Lower lobe of right lung (tissue), 2 donors: ENCODE measurements around the gene NPPC. TPM values are rescaled to one million over a fixed set of nuclear protein-coding genes. Genes with fewer than 3 reads are reported as not detected.

Experiments
- ATAC-seq, 2 donors: fragments of 200-7000 bp; cut with Tn5 transposase; one replicate each; pipeline ENCODE4 v1.9.1; 2020 to 2022; ENCODE audit warnings: mild to moderate bottlenecking in 2 of 2, moderate library complexity in 2 of 2
- DNase-seq: peaks from one replicate; pipeline ENCODE4 v3.0.0-alpha.2; 2020
- H3K27ac ChIP-seq: fragments of 200-600 bp; one replicate; pipeline ENCODE4 v1.8.0; 2022
- H3K27me3 ChIP-seq: fragments of 200-600 bp; one replicate; pipeline ENCODE4 v1.8.0; 2022; ENCODE audit warnings: low read depth
- H3K36me3 ChIP-seq: fragments of 200-600 bp; one replicate; pipeline ENCODE4 v1.8.0; 2022; ENCODE audit warnings: mild to moderate bottlenecking
- H3K4me1 ChIP-seq: fragments of 200-600 bp; one replicate; pipeline ENCODE4 v1.8.0; 2022
- H3K4me3 ChIP-seq: fragments of 200-600 bp; one replicate; pipeline ENCODE4 v1.8.0; 2022; ENCODE audit warnings: mild to moderate bottlenecking
- H3K9me3 ChIP-seq: fragments of 200-600 bp; one replicate; pipeline ENCODE4 v1.8.0; 2022
- intact Hi-C: fragments of 100-400 bp; cut with DNase I; formaldehyde crosslinking; loops from one replicate; pipeline ENCODE4 v1.11.0; 2022
- total RNA-seq: library from RNA; stranded (reverse); fragmentation: NEBNext Ultra II Directional; extraction: Animal tissue kit (Norgen Biotek cat#: 25700); gene quantifications from one replicate; pipeline ENCODE4 v1.2.1, GENCODE V29; 2021
- TF ChIP-seq, protein P1 (sequence below): fragments of 200-600 bp; IDR thresholded peaks from one replicate; pipeline ENCODE4 v1.8.0; 2022; ENCODE audit warnings: antibody characterized with exemption, mild to moderate bottlenecking
- donor health status: DM: no; HTN: yes; CAD: no; lungs with severe emphysema.

Gene NPPC
- total RNA-seq, 1 donor from 2014 or later: not detected

DNA sequence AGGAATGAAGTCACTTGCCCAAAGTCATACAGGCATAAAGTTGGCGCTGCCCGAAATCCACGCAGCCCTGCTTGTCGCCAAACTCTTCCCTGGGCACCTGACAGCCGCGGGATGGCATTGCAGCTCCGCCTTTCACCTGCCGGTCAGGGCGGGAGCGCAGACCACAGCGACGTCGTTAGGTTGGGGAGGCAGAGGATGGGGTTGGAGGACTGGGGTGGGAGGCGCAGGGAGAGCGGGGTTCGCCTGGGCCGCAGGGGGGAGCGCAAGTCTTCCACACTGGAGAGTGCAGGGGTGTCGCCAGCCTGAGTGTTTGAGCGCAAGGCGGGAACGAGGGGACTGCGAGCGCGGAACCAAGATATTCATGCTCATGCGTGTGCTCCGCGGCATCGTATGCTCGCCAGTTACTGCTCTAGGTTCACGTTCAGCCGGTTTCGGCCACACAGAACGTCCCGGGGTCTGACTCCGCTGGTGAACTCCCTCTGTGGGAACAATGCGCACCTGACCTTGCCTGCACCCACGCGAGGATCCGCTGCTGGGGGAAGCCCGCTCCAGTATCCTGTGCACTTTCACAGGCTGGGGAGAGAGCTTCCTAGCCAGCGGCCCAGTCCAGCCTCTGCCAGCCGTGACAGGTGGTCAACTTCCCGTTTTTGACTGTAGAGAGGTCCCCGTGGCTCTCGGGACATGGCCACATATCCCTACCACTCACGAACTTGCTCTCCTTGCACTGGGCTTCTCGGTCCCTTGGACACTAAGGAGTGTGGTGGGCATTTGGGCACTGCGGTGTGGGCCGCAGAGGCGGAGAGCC is 767 bp upstream of the NPPC start:
- H3K36me3 ChIP-seq: no peaks in the 10 kb centered on the region
- intact Hi-C loops: loop anchor here (10.0 kb wide), 1 partner anchor 218 kb away; no protein-coding TSS in a partner anchor
- H3K9me3 ChIP-seq: no peaks in the 10 kb centered on the region
- peak; percentile 42 for DNase-seq
- peak overlapping the region; percentile 50 for H3K4me3 ChIP-seq
- peaks cover 25% of the 10 kb centered on the region for H3K4me1 ChIP-seq
- TF ChIP-seq, protein P1, sequence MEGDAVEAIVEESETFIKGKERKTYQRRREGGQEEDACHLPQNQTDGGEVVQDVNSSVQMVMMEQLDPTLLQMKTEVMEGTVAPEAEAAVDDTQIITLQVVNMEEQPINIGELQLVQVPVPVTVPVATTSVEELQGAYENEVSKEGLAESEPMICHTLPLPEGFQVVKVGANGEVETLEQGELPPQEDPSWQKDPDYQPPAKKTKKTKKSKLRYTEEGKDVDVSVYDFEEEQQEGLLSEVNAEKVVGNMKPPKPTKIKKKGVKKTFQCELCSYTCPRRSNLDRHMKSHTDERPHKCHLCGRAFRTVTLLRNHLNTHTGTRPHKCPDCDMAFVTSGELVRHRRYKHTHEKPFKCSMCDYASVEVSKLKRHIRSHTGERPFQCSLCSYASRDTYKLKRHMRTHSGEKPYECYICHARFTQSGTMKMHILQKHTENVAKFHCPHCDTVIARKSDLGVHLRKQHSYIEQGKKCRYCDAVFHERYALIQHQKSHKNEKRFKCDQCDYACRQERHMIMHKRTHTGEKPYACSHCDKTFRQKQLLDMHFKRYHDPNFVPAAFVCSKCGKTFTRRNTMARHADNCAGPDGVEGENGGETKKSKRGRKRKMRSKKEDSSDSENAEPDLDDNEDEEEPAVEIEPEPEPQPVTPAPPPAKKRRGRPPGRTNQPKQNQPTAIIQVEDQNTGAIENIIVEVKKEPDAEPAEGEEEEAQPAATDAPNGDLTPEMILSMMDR: no peak
- H3K27ac ChIP-seq: no peak overlapping the region
- H3K27me3 ChIP-seq: peaks cover 74% of the 10 kb centered on the region
- ATAC-seq: no peak

GRCh38 chr2:231925303-231926179 is 655 bp downstream of the NPPC start:
- Histone ChIP-seq H3K36me3 (no peaks in the 10 kb centered on the region), H3K27me3 (peaks cover 70% of the 10 kb centered on the region), H3K4me1 (peaks cover 25% of the 10 kb centered on the region), H3K27ac (no peak overlapping the region), H3K4me3 (peak overlapping the region; percentile 50), H3K9me3 (no peaks in the 10 kb centered on the region)
- TF ChIP-seq, protein P1: peak; percentile 96
- peak; percentile 86 for DNase-seq
- intact Hi-C loops: loop anchor here (10.0 kb wide), 1 partner anchor 219 kb away; no protein-coding TSS in a partner anchor
- peak; percentile 94 to 97 for ATAC-seq

GRCh38 chr2:231924889-231925275 is 1.3 kb downstream of the NPPC start:
- H3K4me3 ChIP-seq: peak overlapping the region; percentile 50
- peaks cover 25% of the 10 kb centered on the region for H3K4me1 ChIP-seq
- H3K27me3 ChIP-seq: peaks cover 69% of the 10 kb centered on the region
- DNase-seq: peak; percentile 28
- no peaks in the 10 kb centered on the region for H3K9me3 ChIP-seq
- intact Hi-C loops: loop anchor here (10.0 kb wide), 1 partner anchor 220 kb away; no protein-coding TSS in a partner anchor
- no peak overlapping the region for H3K27ac ChIP-seq
- TF ChIP-seq, protein P1: no peak
- no peak for ATAC-seq
- no peaks in the 10 kb centered on the region for H3K36me3 ChIP-seq

GRCh38 chr2:231923951-231924888 is 2.0 kb downstream of the NPPC start:
- ATAC-seq (no peak), DNase-seq (peak; percentile 33)
- intact Hi-C loops: loop anchor here (10.0 kb wide), 1 partner anchor 221 kb away; no protein-coding TSS in a partner anchor
- TF ChIP-seq, protein P1: no peak
- Histone ChIP-seq H3K36me3 (no peaks in the 10 kb centered on the region), H3K27me3 (peaks cover 71% of the 10 kb centered on the region), H3K27ac (no peak overlapping the region), H3K4me1 (peaks cover 25% of the 10 kb centered on the region), H3K9me3 (no peaks in the 10 kb centered on the region), H3K4me3 (no peak overlapping the region)
